SJCRH30 (cell line): ENCODE measurements around the gene RIMBP2. TPM values are rescaled to one million over a fixed set of nuclear protein-coding genes. Genes with fewer than 3 reads are reported as not detected.

Experiments used
- DNase-seq, 2 experiments: peaks; one replicate each; pipeline ENCODE4 v3.0.0-alpha.2; 2015 to 2020
- H3K27ac ChIP-seq: fragments of 250-450 bp; sonication (Bioruptor Pico); 2 replicates; pipeline ENCODE4 v1.5.1; 2020; ENCODE audit warnings: mild to moderate bottlenecking, moderate library complexity
- H3K27me3 ChIP-seq: fragments of 250-450 bp; sonication (Bioruptor Pico); 2 replicates; pipeline ENCODE4 v1.5.1; 2020; ENCODE audit warnings: mild to moderate bottlenecking, moderate library complexity
- H3K36me3 ChIP-seq: fragments of 250-450 bp; sonication (Bioruptor Pico); 2 replicates; pipeline ENCODE4 v1.5.1; 2020; ENCODE audit warnings: mild to moderate bottlenecking, moderate library complexity
- H3K4me1 ChIP-seq: fragments of 250-450 bp; sonication (Bioruptor Pico); 2 replicates; pipeline ENCODE4 v1.5.1; 2020; ENCODE audit warnings: mild to moderate bottlenecking, moderate library complexity
- H3K4me3 ChIP-seq: fragments of 250-450 bp; sonication (Bioruptor Pico); 2 replicates; pipeline ENCODE4 v1.5.1; 2020; ENCODE audit warnings: mild to moderate bottlenecking, moderate library complexity
- H3K9me3 ChIP-seq: fragments of 250-450 bp; sonication (Bioruptor Pico); replicated peaks from 2 replicates; pipeline ENCODE4 v1.5.1; 2020; ENCODE audit warnings: mild to moderate bottlenecking, moderate library complexity
- total RNA-seq: library from RNA; depleted of rRNA; stranded (reverse); fragments of >200 nt; shearing (Covaris generic); gene quantifications from 2 replicates; pipeline ENCODE4 v1.2.3, GENCODE V29; 2014

The RIMBP2 gene
- total RNA-seq, 1 experiment from 2014 or later: not detected

GRCh38 chr12:130715150-130715997 lies 725 bp downstream of the RIMBP2 start:
- H3K27me3 ChIP-seq: peaks cover 10% of the 10 kb centered on the region; the same call in 1 of the 2 replicates
- no peaks in the 10 kb centered on the region for H3K4me1 ChIP-seq
- H3K27ac ChIP-seq: no peak overlapping the region
- DNase-seq: no peak
- no peaks in the 10 kb centered on the region for H3K36me3 ChIP-seq
- no peak overlapping the region for H3K4me3 ChIP-seq
- H3K9me3 ChIP-seq: no peaks in the 10 kb centered on the region

- Histone ChIP-seq H3K36me3 (no peaks in the 10 kb centered on the region), H3K27ac (no peak overlapping the region), H3K27me3 (peaks cover 10% of the 10 kb centered on the region; the same call in 1 of the 2 replicates), H3K4me1 (no peaks in the 10 kb centered on the region), H3K4me3 (no peak overlapping the region), H3K9me3 (no peaks in the 10 kb centered on the region)
- DNase-seq: no peak
Observed at GRCh38 chr12:130714591-130715149, 1.4 kb downstream of the RIMBP2 start.

- DNase-seq: no peak
- Histone ChIP-seq H3K9me3 (no peaks in the 10 kb centered on the region), H3K4me3 (no peak overlapping the region), H3K27ac (no peak overlapping the region), H3K36me3 (no peaks in the 10 kb centered on the region), H3K4me1 (no peaks in the 10 kb centered on the region), H3K27me3 (peaks cover 10% of the 10 kb centered on the region; the same call in 1 of the 2 replicates)
Observed at GRCh38 chr12:130714091-130714590, 2.0 kb downstream of the RIMBP2 start.

- no peaks in the 10 kb centered on the region for H3K4me1 ChIP-seq
- DNase-seq: no peak
- H3K27me3 ChIP-seq: peaks cover 10% of the 10 kb centered on the region; the same call in 1 of the 2 replicates
- no peak overlapping the region for H3K4me3 ChIP-seq
- no peaks in the 10 kb centered on the region for H3K36me3 ChIP-seq
- no peaks in the 10 kb centered on the region for H3K9me3 ChIP-seq
- H3K27ac ChIP-seq: no peak overlapping the region
Observed at GRCh38 chr12:130713581-130713991, 2.5 kb downstream of the RIMBP2 start.

GRCh38 chr12:130712346-130713065 lies 3.6 kb downstream of the RIMBP2 start:
- H3K27me3 ChIP-seq: peaks cover 10% of the 10 kb centered on the region; the same call in 1 of the 2 replicates
- H3K36me3 ChIP-seq: no peaks in the 10 kb centered on the region
- no peak for DNase-seq
- no peaks in the 10 kb centered on the region for H3K9me3 ChIP-seq
- no peak overlapping the region for H3K27ac ChIP-seq
- H3K4me1 ChIP-seq: no peaks in the 10 kb centered on the region
- H3K4me3 ChIP-seq: no peak overlapping the region

- no peaks in the 10 kb centered on the region for H3K36me3 ChIP-seq
- H3K4me3 ChIP-seq: no peak overlapping the region
- H3K27me3 ChIP-seq: peaks cover 10% of the 10 kb centered on the region; the same call in 1 of the 2 replicates
- no peak overlapping the region for H3K27ac ChIP-seq
- H3K4me1 ChIP-seq: no peaks in the 10 kb centered on the region
- H3K9me3 ChIP-seq: no peaks in the 10 kb centered on the region
- no peak for DNase-seq
Observed at GRCh38 chr12:130711756-130712155, 4.3 kb downstream of the RIMBP2 start.

GRCh38 chr12:130710733-130711080 lies 5.4 kb downstream of the RIMBP2 start:
- Histone ChIP-seq H3K27me3 (peaks cover 10% of the 10 kb centered on the region; the same call in 1 of the 2 replicates), H3K4me3 (no peak overlapping the region), H3K9me3 (no peaks in the 10 kb centered on the region), H3K4me1 (no peaks in the 10 kb centered on the region), H3K27ac (no peak overlapping the region), H3K36me3 (no peaks in the 10 kb centered on the region)
- no peak for DNase-seq

- no peak overlapping the region for H3K4me3 ChIP-seq
- no peaks in the 10 kb centered on the region for H3K4me1 ChIP-seq
- peaks cover 10% of the 10 kb centered on the region; the same call in 1 of the 2 replicates for H3K27me3 ChIP-seq
- H3K36me3 ChIP-seq: no peaks in the 10 kb centered on the region
- no peak overlapping the region for H3K27ac ChIP-seq
- H3K9me3 ChIP-seq: no peaks in the 10 kb centered on the region
- DNase-seq: no peak
Observed at GRCh38 chr12:130709971-130710732, 5.9 kb downstream of the RIMBP2 start.

GRCh38 chr12:130709151-130709970 lies 6.7 kb downstream of the RIMBP2 start:
- H3K9me3 ChIP-seq: no peaks in the 10 kb centered on the region
- H3K27me3 ChIP-seq: peaks cover 10% of the 10 kb centered on the region; the same call in 1 of the 2 replicates
- no peak overlapping the region for H3K4me3 ChIP-seq
- no peaks in the 10 kb centered on the region for H3K4me1 ChIP-seq
- DNase-seq: no peak
- H3K36me3 ChIP-seq: no peaks in the 10 kb centered on the region
- H3K27ac ChIP-seq: no peak overlapping the region

GRCh38 chr12:130708648-130709047 lies 7.5 kb downstream of the RIMBP2 start:
- peaks cover 3% of the 10 kb centered on the region; the same call in 1 of the 2 replicates for H3K27me3 ChIP-seq
- H3K4me1 ChIP-seq: no peaks in the 10 kb centered on the region
- no peak for DNase-seq
- H3K9me3 ChIP-seq: no peaks in the 10 kb centered on the region
- no peak overlapping the region for H3K4me3 ChIP-seq
- no peak overlapping the region for H3K27ac ChIP-seq
- no peaks in the 10 kb centered on the region for H3K36me3 ChIP-seq

- 0 out of 2 replicates have a peak, but pooled peaks cover 3% of the 10 kb centered on the region for H3K27me3 ChIP-seq
- H3K4me3 ChIP-seq: no peak overlapping the region
- H3K36me3 ChIP-seq: no peaks in the 10 kb centered on the region
- no peak for DNase-seq
- no peaks in the 10 kb centered on the region for H3K4me1 ChIP-seq
- no peaks in the 10 kb centered on the region for H3K9me3 ChIP-seq
- no peak overlapping the region for H3K27ac ChIP-seq
Observed at GRCh38 chr12:130707571-130707891, 8.6 kb downstream of the RIMBP2 start.

- Histone ChIP-seq H3K4me3 (no peak overlapping the region), H3K36me3 (no peaks in the 10 kb centered on the region), H3K27ac (no peak overlapping the region), H3K27me3 (0 out of 2 replicates have a peak, but pooled peaks cover 3% of the 10 kb centered on the region), H3K4me1 (no peaks in the 10 kb centered on the region), H3K9me3 (no peaks in the 10 kb centered on the region)
- DNase-seq: no peak
Observed at GRCh38 chr12:130706885-130707570, 9.1 kb downstream of the RIMBP2 start.

- Histone ChIP-seq H3K36me3 (no peaks in the 10 kb centered on the region), H3K4me3 (no peak overlapping the region), H3K4me1 (no peaks in the 10 kb centered on the region), H3K9me3 (no peaks in the 10 kb centered on the region), H3K27me3 (0 out of 2 replicates have a peak, but pooled peaks cover 3% of the 10 kb centered on the region), H3K27ac (no peak overlapping the region)
- DNase-seq: no peak
Observed at GRCh38 chr12:130706311-130706710, 9.8 kb downstream of the RIMBP2 start.
